Mesenteric fat pad (tissue), 1 donor: ENCODE measurements around the gene CYB5R2. TPM values are rescaled to one million over a fixed set of nuclear protein-coding genes. Genes with fewer than 3 reads are reported as not detected.

ENCODE experiments used
- DNase-seq: peaks from one replicate; pipeline ENCODE4 v3.0.0-alpha.2; 2020; ENCODE audit warnings: low spot score
- total RNA-seq: library from RNA; stranded (reverse); fragmentation: NEBNext Ultra II Directional; extraction: Animal tissue kit (Norgen Biotek cat#: 25700); gene quantifications from one replicate; pipeline ENCODE4 v1.2.1, GENCODE V29; 2021
- donor health status: DM: yes; HTN: yes; CAD: no.

CYB5R2 gene
- total RNA-seq, 1 donor from 2014 or later = 4.2 TPM

DNA sequence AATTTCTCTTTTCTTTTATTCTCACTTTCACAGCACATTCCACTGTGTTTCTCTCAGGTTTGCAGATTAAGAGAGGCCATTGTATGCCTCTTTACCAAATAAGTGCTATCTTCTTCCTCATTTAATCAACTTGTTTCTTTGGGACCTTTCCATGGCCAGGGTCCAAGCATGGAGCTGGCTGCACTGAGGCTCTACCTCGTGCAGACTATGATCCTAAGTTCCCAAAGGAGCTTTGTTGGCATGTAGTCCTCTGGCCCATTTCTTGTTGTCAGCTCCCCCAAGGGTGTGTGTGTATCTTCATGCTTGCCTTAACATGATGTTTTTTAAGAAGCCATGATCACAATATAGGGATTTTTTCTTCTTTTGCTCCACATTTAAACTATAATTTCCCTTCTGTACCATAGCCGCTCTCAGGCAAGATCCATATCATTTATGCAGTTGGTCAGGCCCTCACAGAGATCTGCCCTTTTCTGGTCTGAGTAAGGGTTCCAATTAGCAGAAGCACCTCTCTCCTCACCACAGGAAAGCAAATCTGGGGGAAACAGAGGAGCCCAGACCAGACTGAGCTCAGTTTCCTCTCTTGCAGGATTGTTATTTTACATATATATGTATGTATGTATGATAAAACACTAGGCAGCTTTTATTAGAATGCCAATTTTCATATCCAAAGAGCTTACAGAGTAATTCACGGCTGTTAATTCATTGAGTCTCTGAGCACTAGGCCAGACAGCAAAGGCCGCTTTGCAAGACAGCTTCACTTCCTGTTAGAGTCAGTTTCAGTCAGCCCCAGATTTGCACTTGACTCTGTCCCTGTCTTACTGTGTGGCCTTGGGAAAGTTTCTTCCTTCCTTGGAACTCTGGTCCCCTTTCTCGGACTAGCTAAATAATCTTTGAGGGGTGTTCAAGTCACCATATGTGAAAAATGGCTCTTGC lies 34.3 kb downstream of the CYB5R2 start:
- DNase-seq = no peak

DNA sequence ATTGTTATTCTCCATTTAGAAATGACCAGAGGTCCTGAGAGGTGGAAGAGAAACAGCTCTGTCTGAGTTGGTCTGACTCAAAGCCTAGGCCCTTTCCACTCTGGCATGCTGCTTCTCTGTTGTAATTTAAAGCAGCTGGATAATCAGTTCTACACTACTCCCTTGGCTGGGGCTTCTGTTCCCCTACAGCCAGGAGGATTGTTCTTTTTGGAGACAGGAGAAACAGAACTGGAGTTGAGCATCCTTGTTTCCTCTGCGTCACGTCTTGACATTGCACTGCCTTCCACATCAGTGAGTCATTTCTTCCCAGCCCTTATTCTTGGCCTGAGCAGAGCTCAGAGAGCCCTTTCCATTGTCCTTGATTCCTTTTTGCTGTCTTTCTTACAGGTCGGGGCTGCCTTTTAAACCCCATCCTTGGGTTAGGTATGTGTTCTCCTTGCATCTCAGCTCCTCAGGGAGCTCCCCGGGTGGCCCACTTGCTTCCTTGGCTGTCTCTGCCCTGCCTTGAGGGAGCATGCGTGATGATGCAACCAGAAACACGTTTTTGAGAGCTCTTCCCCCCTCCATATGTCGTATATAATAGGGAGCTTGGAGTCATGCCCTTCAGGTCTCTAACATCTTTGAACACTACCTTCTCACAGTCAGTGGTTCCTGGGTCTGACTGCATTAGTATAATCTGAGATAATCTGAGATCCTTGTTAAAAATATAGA lies 35.7 kb downstream of the CYB5R2 start:
- no peak for DNase-seq

- no peak for DNase-seq
These were observed 37.0 kb downstream of the CYB5R2 start for GRCh38 chr11:7636350-7636749.

DNA sequence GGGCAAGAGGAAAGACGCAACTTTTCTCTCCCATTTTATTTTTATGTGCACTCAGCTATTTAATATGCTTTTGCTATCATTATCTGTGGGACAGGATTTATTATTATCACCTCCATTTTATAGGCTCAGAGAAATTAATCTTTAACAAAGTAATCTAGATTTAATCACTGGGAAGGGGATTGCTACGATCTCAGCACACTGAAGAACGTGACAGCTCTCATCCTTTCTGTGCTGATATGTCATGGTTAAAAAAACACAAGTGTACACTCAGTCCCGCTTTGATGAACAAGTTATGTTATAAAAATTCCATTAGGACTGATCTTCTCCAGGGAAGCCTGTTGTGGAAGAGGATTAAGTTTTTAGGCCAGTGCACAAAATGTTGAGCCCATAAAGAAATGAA lies 37.6 kb downstream of the CYB5R2 start:
- no peak for DNase-seq

DNA sequence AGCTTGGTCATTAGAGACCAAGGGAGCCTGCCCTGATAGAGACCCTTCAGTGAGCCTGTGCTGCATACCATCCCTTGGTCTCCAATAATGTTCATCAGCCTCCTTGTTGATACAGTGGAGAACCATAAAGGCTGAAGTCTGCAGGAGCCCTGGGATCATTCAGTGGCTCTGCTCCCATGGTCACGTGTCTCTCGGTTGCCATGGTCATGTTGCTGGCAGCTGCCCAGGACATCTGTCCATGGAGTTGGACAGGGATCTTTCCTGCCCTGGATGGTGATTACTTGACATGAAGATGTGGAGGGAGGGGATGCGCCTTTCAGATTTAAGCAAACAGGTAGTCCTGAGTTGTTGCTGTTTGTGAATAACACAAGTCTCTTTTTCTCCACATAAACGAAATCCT lies 38.2 kb downstream of the CYB5R2 start:
- no peak for DNase-seq

- DNase-seq = no peak
These were observed 41.1 kb downstream of the CYB5R2 start for GRCh38 chr11:7632211-7632610.

DNA sequence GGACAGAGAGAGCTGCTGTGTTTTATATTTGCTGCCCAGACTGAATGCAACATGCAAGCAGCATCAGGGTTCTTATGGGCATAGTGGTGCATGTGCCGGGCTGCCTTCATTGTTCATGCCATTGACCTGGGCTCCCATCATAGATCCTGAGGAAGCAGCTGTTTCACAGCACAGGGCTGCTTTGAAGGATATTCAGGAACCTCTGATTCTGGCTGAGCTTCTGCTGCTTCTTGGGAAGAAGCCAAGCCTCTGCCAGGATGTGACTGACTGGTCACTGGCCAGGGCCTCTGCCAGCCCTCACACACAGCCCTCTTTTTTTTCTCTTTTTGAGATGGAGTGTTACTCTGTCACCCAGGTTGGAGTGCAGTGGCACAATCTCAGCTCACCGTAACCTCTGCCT lies 43.3 kb downstream of the CYB5R2 start:
- no peak for DNase-seq

- no peak for DNase-seq
These were observed 44.6 kb downstream of the CYB5R2 start for GRCh38 chr11:7628660-7629059.

DNA sequence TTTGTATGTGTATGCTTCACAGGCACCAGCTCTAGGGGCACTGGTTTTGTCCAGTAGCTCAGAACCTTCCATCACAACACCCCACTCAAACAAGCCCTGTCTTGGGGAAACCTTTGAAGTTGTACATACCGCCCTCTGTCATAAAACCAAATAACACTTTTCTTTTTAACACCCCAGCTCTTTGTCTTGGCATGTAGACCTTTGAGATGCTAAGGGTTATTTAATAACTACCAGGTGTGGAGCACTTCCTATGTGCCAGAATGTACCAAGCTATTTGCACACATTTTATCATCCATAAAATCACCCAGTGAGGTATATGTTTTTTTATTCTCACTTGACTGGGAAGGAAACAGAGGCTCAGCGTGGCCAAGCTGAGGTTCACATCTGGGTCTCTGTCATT lies 50.6 kb downstream of the CYB5R2 start:
- DNase-seq = no peak

- no peak for DNase-seq
These were observed 51.7 kb downstream of the CYB5R2 start for GRCh38 chr11:7621554-7621953.

DNA sequence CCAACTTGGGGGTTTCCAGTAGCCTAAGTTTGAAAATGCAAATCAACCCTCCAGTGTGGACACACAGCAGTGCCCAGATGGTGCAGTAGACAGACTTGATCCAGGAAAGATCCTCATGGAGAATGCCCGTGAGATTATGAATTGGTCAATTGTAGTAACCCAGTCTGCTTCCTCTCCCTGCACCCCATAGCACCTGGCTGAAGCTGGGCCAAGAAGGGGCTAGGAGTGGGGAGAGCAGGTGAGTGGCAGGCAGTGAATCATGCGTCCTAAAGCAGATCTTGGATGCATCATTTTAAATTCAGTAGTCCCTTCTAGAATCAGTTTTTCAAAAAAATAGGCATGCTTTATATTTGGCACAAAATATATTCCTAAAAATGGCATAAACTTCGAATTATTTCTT lies 52.2 kb downstream of the CYB5R2 start:
- no peak for DNase-seq

- no peak for DNase-seq
These were observed 54.0 kb downstream of the CYB5R2 start for GRCh38 chr11:7619322-7619721.

DNA sequence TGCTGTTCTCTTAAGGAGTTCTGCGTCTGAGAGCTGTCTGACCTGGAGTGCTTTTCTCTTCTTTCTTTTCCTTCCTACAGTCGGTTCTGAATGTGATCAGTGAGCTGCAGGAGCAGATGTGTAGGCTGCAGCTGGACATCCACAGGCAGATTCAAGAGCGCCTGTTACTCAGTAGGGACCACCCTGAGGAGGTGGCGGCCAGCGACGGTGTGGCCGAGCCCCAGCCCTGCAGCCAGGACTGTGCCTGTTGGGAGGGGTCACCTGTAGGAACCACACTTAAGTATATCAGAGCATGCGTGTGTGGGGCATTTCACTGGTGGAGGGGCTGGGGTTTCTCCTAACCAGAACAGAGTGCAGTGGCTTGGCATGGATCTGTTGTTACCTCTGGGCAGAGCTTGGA lies 56.3 kb downstream of the CYB5R2 start:
- no peak for DNase-seq

Other genes with a start within 250 kb of the CYB5R2 start
- gene OLFML1, start 188.0 kb downstream of the CYB5R2 start, total RNA-seq = 6.7 TPM
- gene PPFIBP2, start 159.5 kb downstream of the CYB5R2 start, total RNA-seq = 37.5 TPM
- not detected for gene OVCH2, start 33.0 kb upstream of the CYB5R2 start, total RNA-seq
- not detected for gene OR5P2, start 123.4 kb upstream of the CYB5R2 start, total RNA-seq
- gene OR5P3, start 157.3 kb upstream of the CYB5R2 start, total RNA-seq = not detected